ENCODE measurements around the gene PPP1R14C.

The PPP1R14C gene

DNA sequence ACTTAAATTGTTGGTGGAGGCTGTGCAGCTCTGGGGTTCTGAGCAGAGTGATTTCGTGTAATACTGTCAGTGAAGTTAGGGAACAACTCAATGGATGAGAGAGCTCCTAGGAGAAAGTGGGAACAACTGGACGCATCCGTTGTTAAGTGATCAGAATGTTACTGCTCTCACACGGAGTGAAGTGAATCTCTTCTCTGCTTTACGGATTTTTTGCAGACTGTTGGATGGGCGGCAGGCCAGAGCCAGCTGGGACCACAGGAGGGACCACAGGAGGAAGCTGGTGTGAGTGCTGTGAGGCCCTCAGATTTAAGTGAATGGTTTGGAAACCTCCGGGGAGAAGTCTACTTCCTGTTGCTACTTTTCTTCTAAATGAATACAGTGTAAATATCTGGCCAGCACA, 23.7 kb upstream of the PPP1R14C start:
- no peak overlapping the region for H3K4me3 ChIP-seq (ENCODE audit: low read depth, low read length)
- H3K9me3 ChIP-seq: no peaks in the 10 kb centered on the region
- no peak for DNase-seq
- no peaks in the 10 kb centered on the region for H3K27me3 ChIP-seq
- TF ChIP-seq, protein P1, sequence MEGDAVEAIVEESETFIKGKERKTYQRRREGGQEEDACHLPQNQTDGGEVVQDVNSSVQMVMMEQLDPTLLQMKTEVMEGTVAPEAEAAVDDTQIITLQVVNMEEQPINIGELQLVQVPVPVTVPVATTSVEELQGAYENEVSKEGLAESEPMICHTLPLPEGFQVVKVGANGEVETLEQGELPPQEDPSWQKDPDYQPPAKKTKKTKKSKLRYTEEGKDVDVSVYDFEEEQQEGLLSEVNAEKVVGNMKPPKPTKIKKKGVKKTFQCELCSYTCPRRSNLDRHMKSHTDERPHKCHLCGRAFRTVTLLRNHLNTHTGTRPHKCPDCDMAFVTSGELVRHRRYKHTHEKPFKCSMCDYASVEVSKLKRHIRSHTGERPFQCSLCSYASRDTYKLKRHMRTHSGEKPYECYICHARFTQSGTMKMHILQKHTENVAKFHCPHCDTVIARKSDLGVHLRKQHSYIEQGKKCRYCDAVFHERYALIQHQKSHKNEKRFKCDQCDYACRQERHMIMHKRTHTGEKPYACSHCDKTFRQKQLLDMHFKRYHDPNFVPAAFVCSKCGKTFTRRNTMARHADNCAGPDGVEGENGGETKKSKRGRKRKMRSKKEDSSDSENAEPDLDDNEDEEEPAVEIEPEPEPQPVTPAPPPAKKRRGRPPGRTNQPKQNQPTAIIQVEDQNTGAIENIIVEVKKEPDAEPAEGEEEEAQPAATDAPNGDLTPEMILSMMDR (IDR thresholded peaks at IDR 0.05; ENCODE audit: low read depth, low read length): no peak
- H3K36me3 ChIP-seq: no peaks in the 10 kb centered on the region
- no peaks in the 10 kb centered on the region for H3K4me1 ChIP-seq

DNA sequence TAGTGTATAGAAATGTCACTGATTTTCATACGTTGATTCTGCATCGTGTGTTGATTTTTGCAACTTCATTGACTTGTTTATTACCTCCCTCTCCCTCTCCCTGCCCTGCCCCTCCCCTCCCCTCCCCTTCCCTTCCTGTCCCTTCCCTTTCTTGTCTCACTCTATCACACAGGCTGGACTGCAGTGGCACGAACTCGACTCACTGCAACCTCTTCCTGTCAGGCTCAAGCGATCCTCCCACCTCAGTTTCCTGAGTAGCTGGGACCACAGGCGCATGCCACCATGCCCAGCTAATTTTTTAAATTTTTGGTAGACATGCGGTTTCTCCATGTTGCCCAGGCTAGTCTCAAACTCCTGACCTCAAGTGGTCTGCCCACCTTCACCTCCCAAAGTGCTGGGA, 19.2 kb upstream of the PPP1R14C start:
- H3K27me3 ChIP-seq: peaks cover 3% of the 10 kb centered on the region; the same call in 1 of the 2 replicates
- no peak overlapping the region for H3K4me3 ChIP-seq (ENCODE audit: low read depth, low read length)
- TF ChIP-seq, protein P1 (IDR thresholded peaks at IDR 0.05; ENCODE audit: low read depth, low read length): no peak
- H3K9me3 ChIP-seq: no peaks in the 10 kb centered on the region
- no peaks in the 10 kb centered on the region for H3K4me1 ChIP-seq
- no peak for DNase-seq
- no peaks in the 10 kb centered on the region for H3K36me3 ChIP-seq

DNA sequence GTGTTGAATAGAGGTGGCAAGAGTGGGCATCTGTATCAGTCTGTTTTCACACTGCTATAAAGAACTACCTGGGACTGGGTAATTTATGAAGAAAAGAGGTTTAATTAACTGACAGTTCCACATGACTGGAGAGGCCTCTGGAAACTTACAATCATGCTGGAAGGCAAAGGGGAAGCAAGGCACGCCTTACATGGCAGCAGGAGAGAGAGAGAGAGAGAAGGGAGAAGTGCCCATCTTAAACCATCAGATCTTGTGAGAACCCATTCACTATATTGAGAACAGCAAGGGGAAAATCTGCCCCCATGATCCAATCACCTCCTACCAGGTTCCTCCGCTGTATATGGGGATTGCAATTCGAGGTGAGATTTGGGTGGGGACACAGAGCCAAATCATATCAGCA, 18.6 kb upstream of the PPP1R14C start:
- TF ChIP-seq, protein P1 (IDR thresholded peaks at IDR 0.05; ENCODE audit: low read depth, low read length): no peak
- H3K27me3 ChIP-seq: peaks cover 3% of the 10 kb centered on the region; the same call in 1 of the 2 replicates
- H3K36me3 ChIP-seq: no peaks in the 10 kb centered on the region
- no peaks in the 10 kb centered on the region for H3K4me1 ChIP-seq
- H3K9me3 ChIP-seq: no peaks in the 10 kb centered on the region
- no peak for DNase-seq
- no peak overlapping the region for H3K4me3 ChIP-seq (ENCODE audit: low read depth, low read length)

DNA sequence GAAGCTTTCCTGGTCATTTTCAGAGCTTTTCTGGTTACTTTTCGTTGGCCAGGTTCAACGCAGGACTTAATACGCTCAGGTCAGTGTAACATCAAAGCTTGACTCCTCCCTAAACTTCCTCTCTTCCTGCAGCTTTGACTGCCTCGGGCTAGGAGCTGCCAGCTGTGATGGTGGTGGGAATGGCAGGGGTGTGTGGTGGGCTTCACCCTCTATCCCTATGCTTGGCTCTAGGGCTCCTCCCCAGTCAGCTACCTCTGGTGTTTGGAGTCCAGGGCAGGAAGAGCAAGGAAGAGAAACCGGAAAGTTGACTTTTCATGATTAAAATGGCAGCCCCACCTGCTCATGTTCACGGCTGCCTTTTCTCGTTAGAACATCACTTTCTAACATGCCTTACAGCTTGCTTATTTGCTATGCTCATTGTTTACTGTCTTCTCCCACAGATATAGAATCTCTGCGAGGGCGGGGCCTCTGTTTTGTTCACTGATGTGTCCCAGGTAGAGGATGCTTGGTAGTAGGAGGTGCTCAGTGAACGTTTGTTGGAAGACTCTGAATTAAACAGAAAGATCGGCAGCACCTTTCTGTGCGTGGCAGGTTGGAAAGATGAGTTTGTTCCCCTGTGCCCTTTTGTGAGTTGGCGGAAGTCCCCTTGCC, 16.1 kb upstream of the PPP1R14C start:
- Histone ChIP-seq H3K9me3 (no peaks in the 10 kb centered on the region), H3K27me3 (peaks cover 3% of the 10 kb centered on the region; the same call in 1 of the 2 replicates), H3K36me3 (no peaks in the 10 kb centered on the region), H3K4me1 (no peaks in the 10 kb centered on the region), H3K4me3 (ENCODE audit: low read depth, low read length) (no peak overlapping the region)
- DNase-seq: no peak
- TF ChIP-seq, protein P1 (IDR thresholded peaks at IDR 0.05; ENCODE audit: low read depth, low read length): no peak

DNA sequence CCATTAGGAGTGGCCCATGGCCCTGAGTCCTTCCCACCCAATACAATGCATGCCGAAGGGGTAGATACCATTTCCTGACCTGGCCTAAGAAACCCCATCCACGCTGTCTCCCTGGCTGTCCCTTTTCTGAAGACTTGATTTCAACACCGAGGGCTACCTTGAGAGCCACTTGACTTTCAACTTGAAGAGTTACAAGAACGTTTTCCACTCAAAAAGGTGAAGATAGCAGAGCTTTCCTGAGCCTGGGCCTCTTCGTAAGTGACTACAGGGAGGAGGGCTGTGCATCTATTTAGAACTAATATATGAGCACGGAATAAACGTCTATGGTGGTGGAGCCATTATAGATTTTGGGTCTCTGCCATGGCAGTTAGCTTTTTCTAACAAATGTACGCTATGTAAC, 14.4 kb upstream of the PPP1R14C start:
- DNase-seq: no peak
- no peaks in the 10 kb centered on the region for H3K9me3 ChIP-seq
- H3K4me1 ChIP-seq: no peaks in the 10 kb centered on the region
- no peaks in the 10 kb centered on the region for H3K36me3 ChIP-seq
- H3K4me3 ChIP-seq (ENCODE audit: low read depth, low read length): no peak overlapping the region
- peaks cover 3% of the 10 kb centered on the region; the same call in 1 of the 2 replicates for H3K27me3 ChIP-seq
- TF ChIP-seq, protein P1 (IDR thresholded peaks at IDR 0.05; ENCODE audit: low read depth, low read length): no peak

DNA sequence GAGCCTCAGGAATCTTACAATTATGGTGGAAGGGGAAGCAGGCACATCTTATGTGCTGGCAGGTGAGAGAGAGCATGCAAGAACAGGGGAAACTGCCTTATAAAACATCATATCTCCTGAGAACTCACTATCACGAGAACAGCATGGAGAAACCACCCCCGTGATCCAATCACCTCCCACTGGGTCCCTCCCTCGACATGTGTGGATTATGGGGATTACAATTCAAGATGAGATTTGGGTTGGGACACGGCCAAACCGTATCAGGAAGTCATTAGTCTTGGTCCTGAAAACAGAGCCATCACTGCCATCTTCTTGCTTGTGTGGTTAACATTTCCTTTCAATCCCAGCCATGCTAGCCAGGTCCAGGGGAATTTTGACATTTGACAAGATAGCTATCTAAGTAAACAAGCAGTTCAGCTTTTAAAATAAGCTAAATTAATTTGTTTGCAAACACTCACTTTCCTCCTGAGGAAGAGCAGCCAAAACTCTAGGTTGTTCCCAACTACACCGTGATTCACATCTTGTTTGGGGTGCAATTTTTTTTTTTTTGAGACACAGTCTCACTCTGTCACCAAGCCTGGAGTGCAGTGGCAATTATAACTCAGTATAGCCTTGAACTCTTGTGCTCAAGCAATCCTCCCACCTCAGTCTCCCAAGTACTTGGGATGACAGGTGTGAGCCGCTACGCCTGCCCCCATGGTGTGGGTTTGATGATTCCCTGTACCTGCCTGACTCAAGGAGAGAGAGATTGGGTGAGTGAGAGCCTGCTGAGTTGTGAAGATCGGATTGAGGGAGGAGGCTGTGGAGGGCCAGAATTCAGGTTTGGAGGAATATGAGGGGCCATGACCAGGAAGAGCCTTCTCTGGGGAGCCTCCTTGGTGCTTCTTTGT, 13.0 kb upstream of the PPP1R14C start:
- H3K36me3 ChIP-seq: no peaks in the 10 kb centered on the region
- H3K9me3 ChIP-seq: no peaks in the 10 kb centered on the region
- H3K4me1 ChIP-seq: no peaks in the 10 kb centered on the region
- peaks cover 3% of the 10 kb centered on the region; the same call in 1 of the 2 replicates for H3K27me3 ChIP-seq
- TF ChIP-seq, protein P1 (IDR thresholded peaks at IDR 0.05; ENCODE audit: low read depth, low read length): no peak
- no peak overlapping the region for H3K4me3 ChIP-seq (ENCODE audit: low read depth, low read length)
- no peak for DNase-seq
